GM21786 (cell line): ENCODE results near the gene SPRED2.
A peak's percentile ranks its signal among the peaks of the same experiment; 100 is the strongest.
"Not testable (repeated sequence)": the region's sequence is repeated elsewhere in the genome, so short reads cannot be mapped to it uniquely, and the experiment has no call there.

ENCODE experiments used
- ATAC-seq: cut with Tn5 transposase; IDR thresholded peaks from one replicate; pipeline ENCODE4 v1.9.1; 2021; ENCODE audit not compliant: unreplicated experiment

SPRED2 gene

GRCh38 chr2:65345631-65346030, 86.8 kb downstream of the SPRED2 start:
- no peak for ATAC-seq

- no peak for ATAC-seq
These were observed 87.7 kb downstream of the SPRED2 start for GRCh38 chr2:65344689-65345088.

- ATAC-seq: no peak
These were observed 88.2 kb downstream of the SPRED2 start for GRCh38 chr2:65344182-65344581.

GRCh38 chr2:65343386-65343785, 89.0 kb downstream of the SPRED2 start:
- ATAC-seq: no peak

GRCh38 chr2:65340898-65341681, 91.3 kb downstream of the SPRED2 start:
- ATAC-seq: no peak

- ATAC-seq: no peak
These were observed 92.8 kb downstream of the SPRED2 start for GRCh38 chr2:65339648-65340047.

GRCh38 chr2:65338830-65339495, 93.4 kb downstream of the SPRED2 start:
- not testable (repeated sequence) for ATAC-seq

- ATAC-seq: not testable (repeated sequence)
These were observed 94.5 kb downstream of the SPRED2 start for GRCh38 chr2:65337915-65338314.

GRCh38 chr2:65334714-65335113, 97.7 kb downstream of the SPRED2 start:
- ATAC-seq: no peak

- ATAC-seq: no peak
These were observed 100.9 kb downstream of the SPRED2 start for GRCh38 chr2:65331336-65332025.

- ATAC-seq: no peak
These were observed 102.9 kb downstream of the SPRED2 start for GRCh38 chr2:65329525-65329924.

- no peak for ATAC-seq
These were observed 106.1 kb downstream of the SPRED2 start for GRCh38 chr2:65326276-65326675.

- ATAC-seq: no peak
These were observed 107.3 kb downstream of the SPRED2 start for GRCh38 chr2:65325066-65325465.

GRCh38 chr2:65320946-65321345, 111.5 kb downstream of the SPRED2 start:
- ATAC-seq: no peak

- ATAC-seq: peak; percentile 64
These were observed 112.2 kb downstream of the SPRED2 start for GRCh38 chr2:65320042-65320725.

- no peak for ATAC-seq
These were observed 112.7 kb downstream of the SPRED2 start for GRCh38 chr2:65319674-65320041.

- ATAC-seq: no peak
These were observed 113.2 kb downstream of the SPRED2 start for GRCh38 chr2:65319072-65319673.

- no peak for ATAC-seq
These were observed 114.6 kb downstream of the SPRED2 start for GRCh38 chr2:65317841-65318240.

GRCh38 chr2:65317351-65317750, 115.0 kb downstream of the SPRED2 start:
- not testable (repeated sequence) for ATAC-seq

- no peak for ATAC-seq
These were observed 116.3 kb downstream of the SPRED2 start for GRCh38 chr2:65316072-65316471.
